GM20431 (cell line): ENCODE results near the gene GIN1.
"Not testable (repeated sequence)": the region's sequence is repeated elsewhere in the genome, so short reads cannot be mapped to it uniquely, and the experiment has no call there.

Source experiments
- in situ Hi-C: fragments of 300-500 bp; cut with MseI, MboI; formaldehyde crosslinking; loops from one replicate; pipeline ENCODE4 v1.15.0; 2020; ENCODE audit warnings: low sequenced_read_pairs; ENCODE audit not compliant: unreplicated experiment

The GIN1 gene

GRCh38 chr5:103119765-103120606, at the start of gene GIN1, which contains the start of gene PPIP5K2:
Gene GIN1 (minus strand): TSS chr5:103120138. CDS start chr5:103108707, 11,431 bp downstream.
Gene PPIP5K2 (plus strand): TSS chr5:103120301. CDS start chr5:103129590, 9,289 bp downstream.
- in situ Hi-C loops, result no loop called here

- in situ Hi-C loops, result no loop called here
These were observed 46.8 kb upstream of the GIN1 start for GRCh38 chr5:103166706-103167105.

- in situ Hi-C loops, result no loop called here
These were observed 31.2 kb upstream of the GIN1 start for GRCh38 chr5:103151156-103151555.

GRCh38 chr5:103148213-103148612, 28.3 kb upstream of the GIN1 start:
- in situ Hi-C loops, result no loop called here

GRCh38 chr5:103145196-103145595, 25.3 kb upstream of the GIN1 start:
- in situ Hi-C loops, result no loop called here

- in situ Hi-C loops, result not testable (repeated sequence)
These were observed 22.2 kb upstream of the GIN1 start for GRCh38 chr5:103142132-103142531.

GRCh38 chr5:103139264-103139865, 19.4 kb upstream of the GIN1 start:
- in situ Hi-C loops, result no loop called here

GRCh38 chr5:103138202-103138690, 18.3 kb upstream of the GIN1 start:
- in situ Hi-C loops, result no loop called here

- in situ Hi-C loops, result no loop called here
These were observed 15.5 kb upstream of the GIN1 start for GRCh38 chr5:103135461-103135860.

GRCh38 chr5:103133231-103133630, 13.3 kb upstream of the GIN1 start:
- in situ Hi-C loops, result no loop called here

- in situ Hi-C loops, result no loop called here
These were observed 12.7 kb upstream of the GIN1 start for GRCh38 chr5:103132684-103133083.

- in situ Hi-C loops, result no loop called here
These were observed 8.3 kb upstream of the GIN1 start for GRCh38 chr5:103128202-103128601.

GRCh38 chr5:103127292-103127817, 7.4 kb upstream of the GIN1 start:
- in situ Hi-C loops, result no loop called here

GRCh38 chr5:103126557-103126956, 6.6 kb upstream of the GIN1 start:
- in situ Hi-C loops, result no loop called here

GRCh38 chr5:103122242-103122641, 2.3 kb upstream of the GIN1 start:
- in situ Hi-C loops, result no loop called here

- in situ Hi-C loops, result no loop called here
These were observed 766 bp upstream of the GIN1 start for GRCh38 chr5:103120607-103121200.

- in situ Hi-C loops, result no loop called here
These were observed 721 bp downstream of the GIN1 start for GRCh38 chr5:103119070-103119764.

- in situ Hi-C loops, result no loop called here
These were observed 2.4 kb downstream of the GIN1 start for GRCh38 chr5:103117471-103117991.

GRCh38 chr5:103114440-103114839, 5.5 kb downstream of the GIN1 start:
- in situ Hi-C loops, result no loop called here

- in situ Hi-C loops, result no loop called here
These were observed 7.0 kb downstream of the GIN1 start for GRCh38 chr5:103112910-103113309.
